ENCODE results near the gene GLIS1. TPM values are rescaled to one million over a fixed set of nuclear protein-coding genes. Genes with fewer than 3 reads are reported as not detected.

Gene GLIS1
- total and polyA plus RNA-seq, 2 experiments from 2014 or later = 0.26 to 0.31 TPM

DNA sequence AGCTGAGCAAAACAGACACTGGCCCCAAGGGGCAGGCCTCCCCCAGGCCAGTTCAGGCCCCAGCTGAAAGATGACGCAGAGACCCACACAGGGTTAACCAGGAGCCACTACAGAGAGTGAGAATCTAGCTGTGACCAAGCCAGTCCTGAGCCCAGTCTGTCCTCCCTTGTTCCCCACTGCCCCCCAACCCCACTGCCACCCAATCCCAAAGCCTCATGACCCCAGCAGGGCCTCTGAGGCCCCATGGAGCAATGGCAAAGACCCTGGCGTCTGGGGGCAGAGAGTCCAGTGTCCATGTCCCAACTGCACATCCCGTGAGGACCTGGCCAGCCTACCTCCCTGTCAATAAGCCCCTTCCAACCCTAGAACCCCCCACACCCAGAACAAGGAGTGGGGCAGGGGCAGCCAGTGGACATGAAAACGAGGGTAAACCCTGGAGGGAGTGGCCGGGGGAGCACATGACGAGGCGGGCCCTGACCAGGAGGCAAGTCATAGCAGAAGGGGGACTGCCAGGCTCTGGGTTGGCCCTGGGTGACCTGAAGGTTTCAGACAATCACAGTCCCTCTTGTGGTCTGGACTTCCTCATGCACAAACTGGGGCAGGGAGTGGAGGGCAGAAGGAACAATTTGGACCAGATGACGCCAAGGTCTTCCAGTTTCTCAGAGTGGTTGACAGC is 100.5 kb downstream of the GLIS1 start:
- Mint-ChIP-seq H3K27me3 (ENCODE audit: insufficient read depth, low read depth, poor library complexity) (peaks cover 14% of the 10 kb centered on the region), H3K4me1 (peaks cover 14% of the 10 kb centered on the region; the same call in 1 of the 3 replicates), H3K36me3 (ENCODE audit: low read depth) (no peaks in the 10 kb centered on the region; the same call in 2 of the 3 replicates), H3K9me3 (no peaks in the 10 kb centered on the region), H3K27ac (no peak overlapping the region), H3K4me3 (no peak overlapping the region)
- no peak overlapping the region for H3K4me2 ChIP-seq
- no peak overlapping the region for H2AFZ ChIP-seq
- no peaks in the 10 kb centered on the region for H3K27me3 ChIP-seq (ENCODE audit: insufficient read depth)
- H4K20me1 ChIP-seq (replicated peaks; ENCODE audit: insufficient read depth) = no peaks in the 10 kb centered on the region
- H3K9me2 ChIP-seq (ENCODE audit: insufficient read depth) = no peaks in the 10 kb centered on the region
- H3K4me3 ChIP-seq = no peak overlapping the region
- H3K27ac ChIP-seq (ENCODE audit: low read depth) = no peak overlapping the region
- no peaks in the 10 kb centered on the region for H3K36me3 ChIP-seq (ENCODE audit: insufficient read depth)
- H3K79me2 ChIP-seq (replicated peaks; ENCODE audit: insufficient read depth) = no peaks in the 10 kb centered on the region
- no peak for DNase-seq (ENCODE audit: low spot score)
- H3K4me1 ChIP-seq (ENCODE audit: insufficient read depth) = peaks cover 4% of the 10 kb centered on the region; the same call in 1 of the 2 replicates
- ATAC-seq = no peak
- no peak for TF ChIP-seq ZNF331 (CRISPR knock-in tag; IDR thresholded peaks at IDR 0.05; ENCODE audit: low read depth)
- no peak for TF ChIP-seq REST (IDR thresholded peaks at IDR 0.05; ENCODE audit: unreplicated experiment)
- no peak for TF ChIP-seq ZNF114 (CRISPR knock-in tag; IDR thresholded peaks at IDR 0.05)
- no peak for TF ChIP-seq EZH2 (IDR thresholded peaks at IDR 0.05; ENCODE audit: low read depth, unreplicated experiment)
- TF ChIP-seq CTCF (conservative IDR thresholded peaks at IDR 0.05; ENCODE audit: low read depth in 2 of 2) = no peak
- no peak for TF ChIP-seq NANOG (IDR thresholded peaks at IDR 0.05; ENCODE audit: borderline replicate concordance)
- no peak for TF ChIP-seq POLR2AphosphoS5 (IDR thresholded peaks at IDR 0.05; ENCODE audit: low read depth)
- TF ChIP-seq JUNB (IDR thresholded peaks at IDR 0.05; ENCODE audit: unreplicated experiment) = no peak
- TF ChIP-seq STAT1 (IDR thresholded peaks at IDR 0.05; ENCODE audit: unreplicated experiment) = no peak
- TF ChIP-seq ETS1 (IDR thresholded peaks at IDR 0.05) = no peak
- no peak for TF ChIP-seq EZH2phosphoT487 (IDR thresholded peaks at IDR 0.05; ENCODE audit: unreplicated experiment)
- no peaks in the 10 kb centered on the region for H3F3A ChIP-seq (replicated peaks; ENCODE audit: low read depth)

Data from GM23338 (cell line).